Measurements from ENCODE around the gene PLET1. TPM values are rescaled to one million over a fixed set of nuclear protein-coding genes. Genes with fewer than 3 reads are reported as not detected.

The PLET1 gene
- total and polyA plus RNA-seq, 12 donors, result not detected

- Histone ChIP-seq H3K4me1 (peaks cover 0 to 6% (median 0%) of the 10 kb centered on the region in 9 donors), H3K4me3 (no peak overlapping the region), H3K27ac (no peak overlapping the region), H3K36me3 (peaks cover 0 to 48% (median 0%) of the 10 kb centered on the region in 9 donors), H3K9me3 (no peaks in the 10 kb centered on the region), H3K27me3 (no peaks in the 10 kb centered on the region)
- TF ChIP-seq CTCF (IDR thresholded peaks at IDR 0.05), result no peak
- ATAC-seq, result no peak
- DNase-seq, result no peak
- intact Hi-C loops (cut with DNase I), result loop anchor here in 2 of 10 donors (10.0 kb wide), 2 partner anchors 341 to 1081 kb away; no protein-coding TSS in a partner anchor
- 84 to 94% methylated on average over 4 of the region's 4 CpGs for WGBS, 2 donors
These were observed 46.9 kb downstream of the PLET1 start for GRCh38 chr11:112213753-112214152.

GRCh38 chr11:112212710-112213109 lies 48.0 kb downstream of the PLET1 start:
- no peak for TF ChIP-seq CTCF (IDR thresholded peaks at IDR 0.05)
- ATAC-seq (peak in 2 of 8 donors; percentile 27 to 46), DNase-seq (no peak)
- H3K27ac ChIP-seq, result no peak overlapping the region
- no peaks in the 10 kb centered on the region for H3K9me3 ChIP-seq
- H3K36me3 ChIP-seq, result peaks cover 0 to 40% (median 0%) of the 10 kb centered on the region in 9 donors
- H3K4me3 ChIP-seq, result no peak overlapping the region
- no peaks in the 10 kb centered on the region for H3K27me3 ChIP-seq
- H3K4me1 ChIP-seq, result peaks cover 0 to 6% (median 0%) of the 10 kb centered on the region in 9 donors
- intact Hi-C loops (cut with DNase I), result loop anchor here in 2 of 10 donors (10.0 kb wide), 2 partner anchors 342 to 1082 kb away; no protein-coding TSS in a partner anchor

- Histone ChIP-seq H3K4me1 (peaks cover 0 to 6% (median 0%) of the 10 kb centered on the region in 9 donors), H3K9me3 (no peaks in the 10 kb centered on the region), H3K36me3 (peaks cover 0 to 36% (median 0%) of the 10 kb centered on the region in 9 donors), H3K4me3 (no peak overlapping the region), H3K27ac (no peak overlapping the region), H3K27me3 (no peaks in the 10 kb centered on the region)
- ATAC-seq, result no peak
- TF ChIP-seq CTCF (IDR thresholded peaks at IDR 0.05), result no peak
- DNase-seq, result no peak
- WGBS, 2 donors, result 95 to 98% methylated on average over 3 of the region's 3 CpGs
- intact Hi-C loops (cut with DNase I), result loop anchor here in 2 of 10 donors (10.0 kb wide), 2 partner anchors 343 to 1083 kb away; no protein-coding TSS in a partner anchor
These were observed 48.4 kb downstream of the PLET1 start for GRCh38 chr11:112212290-112212689.

GRCh38 chr11:112211536-112211935 lies 49.1 kb downstream of the PLET1 start:
- DNase-seq, result no peak
- intact Hi-C loops (cut with DNase I), result loop anchor here in 2 of 10 donors (10.0 kb wide), 2 partner anchors 343 to 1083 kb away; no protein-coding TSS in a partner anchor
- H3K27ac ChIP-seq, result no peak overlapping the region
- WGBS, 2 donors, result 58 to 69% methylated on average over 2 of the region's 2 CpGs
- TF ChIP-seq CTCF (IDR thresholded peaks at IDR 0.05), result no peak
- no peaks in the 10 kb centered on the region for H3K27me3 ChIP-seq
- H3K9me3 ChIP-seq, result no peaks in the 10 kb centered on the region
- no peak for ATAC-seq
- H3K4me1 ChIP-seq, result peaks cover 0 to 6% (median 0%) of the 10 kb centered on the region in 9 donors
- no peak overlapping the region for H3K4me3 ChIP-seq
- peaks cover 0 to 33% (median 0%) of the 10 kb centered on the region in 9 donors for H3K36me3 ChIP-seq

Measured in heart right ventricle (tissue), 16 donors.